H1 (cell line): ENCODE measurements around the gene APOL4. TPM values are rescaled to one million over a fixed set of nuclear protein-coding genes. Genes with fewer than 3 reads are reported as not detected.

Source experiments
- POU5F1 ChIP-seq: IDR thresholded peaks from 2 replicates; pipeline ENCODE4 v1.6.1; 2011; ENCODE audit warnings: low read depth, mild to moderate bottlenecking, low read length, moderate library complexity
- polyA plus RNA-seq, 7 experiments: library from polyadenylated mRNA; depleted of rRNA in 3 of 7; stranded (reverse) in 5 of 7; unstranded in 2 of 7; fragments of >200 nt in 5 of 7; fragments of 200-250 nt in 2 of 7; gene quantifications; 1 replicate in 5 of 7; 2 replicates in 1 of 7; 4 replicates in 1 of 7; pipeline versions ENCODE4 v1.2.1 to v1.2.3, GENCODE V29; 2011 to 2013; ENCODE audit warnings: missing spikeins in 2 of 7, mixed read lengths in 2 of 7
- total RNA-seq: library from RNA; stranded (reverse); fragmentation: NEBNext Ultra II Directional; extraction: Animal tissue kit (Norgen Biotek cat#: 25700); gene quantifications from 2 replicates; pipeline ENCODE4 v1.2.1, GENCODE V29; 2021
- TF ChIP-seq, protein P1 (sequence below): fragments of 300-600 bp; sonication (generic); IDR thresholded peaks from 2 replicates; pipeline ENCODE4 v1.7.1; 2012; ENCODE audit warnings: low read length, moderate library complexity, mild to moderate bottlenecking, inconsistent platforms; ENCODE audit not compliant: insufficient replicate concordance

APOL4 gene
- total and polyA plus RNA-seq, 2 of the 8 experiments (the other 6 are each of a cell fraction or from before 2014, with no cell fraction given): 0.02 TPM; not detected in 1

DNA sequence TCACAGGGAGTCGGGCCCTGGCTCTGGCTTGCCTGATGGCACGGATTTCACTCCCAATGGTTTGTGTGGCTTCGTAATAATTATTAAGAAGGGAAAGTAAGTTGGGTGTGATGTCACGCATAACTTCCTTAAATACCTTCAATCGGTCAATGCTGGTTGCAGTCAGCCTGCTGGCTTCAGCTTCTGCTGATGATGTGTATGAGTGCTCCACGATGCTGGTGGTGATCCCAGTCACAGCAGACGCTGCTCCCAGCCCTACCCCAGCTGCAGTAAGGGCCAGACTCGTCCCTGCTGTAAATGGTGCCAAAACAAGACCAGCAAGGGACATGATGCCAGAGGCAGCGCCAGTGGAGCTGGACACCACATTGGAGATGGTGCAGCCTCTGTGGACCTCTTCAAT is 60.1 kb downstream of the APOL4 start (continued):
- TF ChIP-seq, protein P1, sequence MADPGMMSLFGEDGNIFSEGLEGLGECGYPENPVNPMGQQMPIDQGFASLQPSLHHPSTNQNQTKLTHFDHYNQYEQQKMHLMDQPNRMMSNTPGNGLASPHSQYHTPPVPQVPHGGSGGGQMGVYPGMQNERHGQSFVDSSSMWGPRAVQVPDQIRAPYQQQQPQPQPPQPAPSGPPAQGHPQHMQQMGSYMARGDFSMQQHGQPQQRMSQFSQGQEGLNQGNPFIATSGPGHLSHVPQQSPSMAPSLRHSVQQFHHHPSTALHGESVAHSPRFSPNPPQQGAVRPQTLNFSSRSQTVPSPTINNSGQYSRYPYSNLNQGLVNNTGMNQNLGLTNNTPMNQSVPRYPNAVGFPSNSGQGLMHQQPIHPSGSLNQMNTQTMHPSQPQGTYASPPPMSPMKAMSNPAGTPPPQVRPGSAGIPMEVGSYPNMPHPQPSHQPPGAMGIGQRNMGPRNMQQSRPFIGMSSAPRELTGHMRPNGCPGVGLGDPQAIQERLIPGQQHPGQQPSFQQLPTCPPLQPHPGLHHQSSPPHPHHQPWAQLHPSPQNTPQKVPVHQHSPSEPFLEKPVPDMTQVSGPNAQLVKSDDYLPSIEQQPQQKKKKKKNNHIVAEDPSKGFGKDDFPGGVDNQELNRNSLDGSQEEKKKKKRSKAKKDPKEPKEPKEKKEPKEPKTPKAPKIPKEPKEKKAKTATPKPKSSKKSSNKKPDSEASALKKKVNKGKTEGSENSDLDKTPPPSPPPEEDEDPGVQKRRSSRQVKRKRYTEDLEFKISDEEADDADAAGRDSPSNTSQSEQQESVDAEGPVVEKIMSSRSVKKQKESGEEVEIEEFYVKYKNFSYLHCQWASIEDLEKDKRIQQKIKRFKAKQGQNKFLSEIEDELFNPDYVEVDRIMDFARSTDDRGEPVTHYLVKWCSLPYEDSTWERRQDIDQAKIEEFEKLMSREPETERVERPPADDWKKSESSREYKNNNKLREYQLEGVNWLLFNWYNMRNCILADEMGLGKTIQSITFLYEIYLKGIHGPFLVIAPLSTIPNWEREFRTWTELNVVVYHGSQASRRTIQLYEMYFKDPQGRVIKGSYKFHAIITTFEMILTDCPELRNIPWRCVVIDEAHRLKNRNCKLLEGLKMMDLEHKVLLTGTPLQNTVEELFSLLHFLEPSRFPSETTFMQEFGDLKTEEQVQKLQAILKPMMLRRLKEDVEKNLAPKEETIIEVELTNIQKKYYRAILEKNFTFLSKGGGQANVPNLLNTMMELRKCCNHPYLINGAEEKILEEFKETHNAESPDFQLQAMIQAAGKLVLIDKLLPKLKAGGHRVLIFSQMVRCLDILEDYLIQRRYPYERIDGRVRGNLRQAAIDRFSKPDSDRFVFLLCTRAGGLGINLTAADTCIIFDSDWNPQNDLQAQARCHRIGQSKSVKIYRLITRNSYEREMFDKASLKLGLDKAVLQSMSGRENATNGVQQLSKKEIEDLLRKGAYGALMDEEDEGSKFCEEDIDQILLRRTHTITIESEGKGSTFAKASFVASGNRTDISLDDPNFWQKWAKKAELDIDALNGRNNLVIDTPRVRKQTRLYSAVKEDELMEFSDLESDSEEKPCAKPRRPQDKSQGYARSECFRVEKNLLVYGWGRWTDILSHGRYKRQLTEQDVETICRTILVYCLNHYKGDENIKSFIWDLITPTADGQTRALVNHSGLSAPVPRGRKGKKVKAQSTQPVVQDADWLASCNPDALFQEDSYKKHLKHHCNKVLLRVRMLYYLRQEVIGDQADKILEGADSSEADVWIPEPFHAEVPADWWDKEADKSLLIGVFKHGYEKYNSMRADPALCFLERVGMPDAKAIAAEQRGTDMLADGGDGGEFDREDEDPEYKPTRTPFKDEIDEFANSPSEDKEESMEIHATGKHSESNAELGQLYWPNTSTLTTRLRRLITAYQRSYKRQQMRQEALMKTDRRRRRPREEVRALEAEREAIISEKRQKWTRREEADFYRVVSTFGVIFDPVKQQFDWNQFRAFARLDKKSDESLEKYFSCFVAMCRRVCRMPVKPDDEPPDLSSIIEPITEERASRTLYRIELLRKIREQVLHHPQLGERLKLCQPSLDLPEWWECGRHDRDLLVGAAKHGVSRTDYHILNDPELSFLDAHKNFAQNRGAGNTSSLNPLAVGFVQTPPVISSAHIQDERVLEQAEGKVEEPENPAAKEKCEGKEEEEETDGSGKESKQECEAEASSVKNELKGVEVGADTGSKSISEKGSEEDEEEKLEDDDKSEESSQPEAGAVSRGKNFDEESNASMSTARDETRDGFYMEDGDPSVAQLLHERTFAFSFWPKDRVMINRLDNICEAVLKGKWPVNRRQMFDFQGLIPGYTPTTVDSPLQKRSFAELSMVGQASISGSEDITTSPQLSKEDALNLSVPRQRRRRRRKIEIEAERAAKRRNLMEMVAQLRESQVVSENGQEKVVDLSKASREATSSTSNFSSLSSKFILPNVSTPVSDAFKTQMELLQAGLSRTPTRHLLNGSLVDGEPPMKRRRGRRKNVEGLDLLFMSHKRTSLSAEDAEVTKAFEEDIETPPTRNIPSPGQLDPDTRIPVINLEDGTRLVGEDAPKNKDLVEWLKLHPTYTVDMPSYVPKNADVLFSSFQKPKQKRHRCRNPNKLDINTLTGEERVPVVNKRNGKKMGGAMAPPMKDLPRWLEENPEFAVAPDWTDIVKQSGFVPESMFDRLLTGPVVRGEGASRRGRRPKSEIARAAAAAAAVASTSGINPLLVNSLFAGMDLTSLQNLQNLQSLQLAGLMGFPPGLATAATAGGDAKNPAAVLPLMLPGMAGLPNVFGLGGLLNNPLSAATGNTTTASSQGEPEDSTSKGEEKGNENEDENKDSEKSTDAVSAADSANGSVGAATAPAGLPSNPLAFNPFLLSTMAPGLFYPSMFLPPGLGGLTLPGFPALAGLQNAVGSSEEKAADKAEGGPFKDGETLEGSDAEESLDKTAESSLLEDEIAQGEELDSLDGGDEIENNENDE: no peak
- TF ChIP-seq POU5F1: no peak
- TF ChIP-seq, all 59 proteins: peak for 0
